T-helper 1 cell treated with Interleukin-12 subunit alpha and Interleukin-12 subunit beta and Interleukin-4 antibody, amounts not matched to agents 30 μg/mL and 1 μg/mL, for 36 hours (primary cell): Measurements from ENCODE around the gene GPR160.

ENCODE experiments used
- H3K27ac Mint-ChIP-seq: one replicate; pipeline ENCODE4 v1.8.0; 2021; ENCODE audit warnings: mild to moderate bottlenecking, mixed read lengths
- H3K27me3 Mint-ChIP-seq: one replicate; pipeline ENCODE4 v1.8.0; 2021; ENCODE audit warnings: low read depth, mixed read lengths
- H3K36me3 Mint-ChIP-seq: one replicate; pipeline ENCODE4 v1.8.0; 2021; ENCODE audit warnings: low read depth, mixed read lengths
- H3K4me1 Mint-ChIP-seq: one replicate; pipeline ENCODE4 v1.8.0; 2021; ENCODE audit warnings: low read depth, mixed read lengths
- H3K4me3 Mint-ChIP-seq: one replicate; pipeline ENCODE4 v1.8.0; 2021; ENCODE audit warnings: mild to moderate bottlenecking, moderate library complexity, mixed read lengths
- H3K9me3 Mint-ChIP-seq: one replicate; pipeline ENCODE4 v1.8.0; 2021; ENCODE audit warnings: mixed read lengths

GPR160 gene

DNA sequence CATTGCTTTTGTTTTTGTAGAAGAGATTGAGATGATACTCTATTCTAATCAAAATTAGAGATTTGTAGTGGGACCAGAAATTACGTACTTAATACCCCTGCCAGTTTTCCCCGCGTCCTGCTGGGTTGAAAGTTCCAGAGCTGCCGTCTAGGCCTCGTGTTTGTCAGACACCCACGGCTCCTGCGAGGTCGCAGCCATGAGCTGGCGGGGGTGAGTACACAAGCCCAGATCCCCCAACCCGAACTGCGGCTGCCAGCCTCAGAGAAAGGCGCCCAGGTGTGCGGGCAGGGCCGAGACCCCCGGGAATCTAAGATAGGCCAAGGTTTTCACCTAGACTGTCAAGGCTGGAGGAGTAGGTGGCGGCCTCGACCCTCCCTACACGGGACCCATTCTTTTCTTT, 26.3 kb downstream of the GPR160 start:
- no peaks in the 10 kb centered on the region for H3K27me3 Mint-ChIP-seq
- H3K4me3 Mint-ChIP-seq, result no peak overlapping the region
- peaks cover 2% of the 10 kb centered on the region for H3K36me3 Mint-ChIP-seq
- no peak overlapping the region for H3K27ac Mint-ChIP-seq
- H3K4me1 Mint-ChIP-seq, result no peaks in the 10 kb centered on the region
- H3K9me3 Mint-ChIP-seq, result no peaks in the 10 kb centered on the region

GRCh38 chr3:170075441-170076091, 37.8 kb downstream of the GPR160 start:
- no peak overlapping the region for H3K27ac Mint-ChIP-seq
- H3K36me3 Mint-ChIP-seq, result peaks cover 26% of the 10 kb centered on the region
- H3K4me1 Mint-ChIP-seq, result peaks cover 7% of the 10 kb centered on the region
- peaks cover 13% of the 10 kb centered on the region for H3K9me3 Mint-ChIP-seq
- no peaks in the 10 kb centered on the region for H3K27me3 Mint-ChIP-seq
- H3K4me3 Mint-ChIP-seq, result no peak overlapping the region

DNA sequence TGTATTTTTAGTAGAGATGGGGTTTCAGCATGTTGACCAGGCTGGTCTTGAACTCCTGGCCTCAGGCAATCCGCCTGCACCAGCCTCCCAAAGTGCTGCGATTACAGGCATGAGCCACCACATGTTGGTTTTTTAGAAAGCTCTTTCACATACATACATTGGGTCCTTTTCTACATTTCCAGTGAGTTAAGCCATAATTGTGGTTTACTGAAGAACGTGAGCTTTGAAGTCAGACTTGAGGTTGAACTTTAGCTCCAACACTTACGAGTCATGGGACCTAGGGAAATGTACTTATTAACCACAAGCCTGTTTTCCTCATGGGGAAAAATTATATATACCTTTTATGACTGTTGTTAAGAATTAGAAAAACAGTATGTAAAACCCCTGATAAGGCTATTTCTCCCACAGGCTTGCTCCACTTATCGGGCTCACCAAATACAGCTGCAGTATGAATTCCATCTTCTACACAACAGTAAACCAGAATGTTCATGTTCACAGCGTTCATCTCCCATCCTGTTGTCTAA, 39.0 kb downstream of the GPR160 start:
- peaks cover 29% of the 10 kb centered on the region for H3K36me3 Mint-ChIP-seq
- H3K27me3 Mint-ChIP-seq, result no peaks in the 10 kb centered on the region
- no peak overlapping the region for H3K4me3 Mint-ChIP-seq
- H3K4me1 Mint-ChIP-seq, result peaks cover 8% of the 10 kb centered on the region
- H3K9me3 Mint-ChIP-seq, result peaks cover 13% of the 10 kb centered on the region
- H3K27ac Mint-ChIP-seq, result no peak overlapping the region

DNA sequence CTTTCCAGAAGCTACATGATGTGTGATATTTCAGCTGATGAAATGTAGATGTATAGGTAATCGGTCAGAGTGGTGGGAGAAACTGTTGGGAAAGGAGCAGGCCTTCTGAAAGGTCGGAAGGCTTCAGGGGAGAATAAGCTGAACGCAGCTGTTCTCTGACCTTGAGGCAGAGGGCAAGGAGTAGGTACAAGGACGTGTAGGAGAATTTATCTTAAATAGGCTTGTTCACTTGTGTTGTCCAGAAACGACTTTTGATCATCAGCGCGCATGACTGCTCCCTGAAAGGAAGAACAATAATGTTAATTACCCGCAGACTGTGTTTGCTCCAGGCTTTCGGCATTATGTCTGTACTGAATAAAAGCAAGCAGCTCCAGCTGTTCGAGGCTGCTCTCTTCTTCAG, 39.6 kb downstream of the GPR160 start:
- Mint-ChIP-seq H3K9me3 (peaks cover 10% of the 10 kb centered on the region), H3K27ac (no peak overlapping the region), H3K4me1 (peaks cover 8% of the 10 kb centered on the region), H3K36me3 (peaks cover 27% of the 10 kb centered on the region), H3K27me3 (no peaks in the 10 kb centered on the region), H3K4me3 (no peak overlapping the region)

GRCh38 chr3:170078620-170079281, 41.0 kb downstream of the GPR160 start:
- no peak overlapping the region for H3K4me3 Mint-ChIP-seq
- no peaks in the 10 kb centered on the region for H3K9me3 Mint-ChIP-seq
- H3K36me3 Mint-ChIP-seq, result peaks cover 21% of the 10 kb centered on the region
- H3K27ac Mint-ChIP-seq, result no peak overlapping the region
- no peaks in the 10 kb centered on the region for H3K27me3 Mint-ChIP-seq
- H3K4me1 Mint-ChIP-seq, result peaks cover 8% of the 10 kb centered on the region

GRCh38 chr3:170079536-170080165, 41.9 kb downstream of the GPR160 start:
- peaks cover 8% of the 10 kb centered on the region for H3K4me1 Mint-ChIP-seq
- peaks cover 21% of the 10 kb centered on the region for H3K36me3 Mint-ChIP-seq
- H3K27ac Mint-ChIP-seq, result peak overlapping the region; percentile 2
- H3K27me3 Mint-ChIP-seq, result no peaks in the 10 kb centered on the region
- no peaks in the 10 kb centered on the region for H3K9me3 Mint-ChIP-seq
- H3K4me3 Mint-ChIP-seq, result no peak overlapping the region

- H3K27ac Mint-ChIP-seq, result no peak overlapping the region
- H3K4me1 Mint-ChIP-seq, result peaks cover 8% of the 10 kb centered on the region
- H3K4me3 Mint-ChIP-seq, result no peak overlapping the region
- H3K9me3 Mint-ChIP-seq, result no peaks in the 10 kb centered on the region
- peaks cover 22% of the 10 kb centered on the region for H3K36me3 Mint-ChIP-seq
- H3K27me3 Mint-ChIP-seq, result no peaks in the 10 kb centered on the region
These were observed 42.8 kb downstream of the GPR160 start for GRCh38 chr3:170080605-170081004.

DNA sequence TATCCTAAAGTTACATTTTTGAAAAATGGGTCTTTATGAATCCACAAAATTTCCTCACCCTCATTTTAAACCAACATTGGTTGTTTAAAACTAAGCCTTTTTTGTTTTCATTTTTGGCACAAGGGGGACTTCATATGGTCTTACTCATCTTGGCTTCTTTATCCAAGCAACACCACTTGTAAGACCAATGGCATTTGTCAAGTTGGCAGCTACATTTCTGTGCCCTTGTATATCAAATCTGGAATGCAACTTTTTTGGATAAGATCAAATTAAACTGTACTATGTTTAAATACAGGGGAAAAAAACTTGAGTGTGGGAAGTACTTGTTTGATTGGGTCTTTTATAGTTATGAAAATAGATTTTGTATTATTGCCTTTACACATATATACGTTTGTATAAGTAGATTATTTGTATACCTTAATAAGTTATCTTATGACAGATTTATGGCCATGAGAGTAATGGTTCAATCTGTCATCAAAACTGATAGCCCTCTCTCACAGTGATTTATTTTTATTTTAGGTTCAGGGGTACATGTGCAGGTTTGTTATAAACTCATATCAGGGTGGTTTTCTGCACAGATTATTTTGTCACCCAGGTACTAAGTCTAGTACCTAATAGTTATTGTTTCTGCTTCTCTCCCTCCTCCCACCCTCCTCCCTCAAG, 43.4 kb downstream of the GPR160 start:
- Mint-ChIP-seq H3K4me1 (peaks cover 8% of the 10 kb centered on the region), H3K9me3 (no peaks in the 10 kb centered on the region), H3K4me3 (no peak overlapping the region), H3K36me3 (peaks cover 23% of the 10 kb centered on the region), H3K27ac (no peak overlapping the region), H3K27me3 (no peaks in the 10 kb centered on the region)

DNA sequence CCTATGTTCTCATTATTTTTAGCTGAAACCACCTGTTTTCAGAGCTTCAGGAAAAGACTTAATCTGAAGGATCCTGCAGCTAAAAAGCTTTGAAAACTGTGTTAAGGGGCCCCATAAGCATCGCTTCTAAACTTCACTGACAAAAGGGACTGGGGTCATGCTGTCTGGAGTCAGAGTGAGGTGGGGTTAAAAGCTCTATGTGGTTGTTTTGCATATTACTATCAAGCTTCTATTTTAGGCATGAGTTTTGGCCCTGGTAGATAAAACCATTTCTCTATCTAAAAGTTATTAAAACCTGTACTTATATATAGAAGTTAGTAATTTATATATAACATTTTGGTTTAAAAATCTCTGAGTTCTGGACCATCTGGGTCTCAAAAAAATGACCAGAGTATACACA, 45.5 kb downstream of the GPR160 start:
- Mint-ChIP-seq H3K27ac (no peak overlapping the region), H3K4me3 (no peak overlapping the region), H3K4me1 (peaks cover 8% of the 10 kb centered on the region), H3K9me3 (no peaks in the 10 kb centered on the region), H3K27me3 (no peaks in the 10 kb centered on the region), H3K36me3 (peaks cover 22% of the 10 kb centered on the region)

GRCh38 chr3:170085396-170085795, 47.6 kb downstream of the GPR160 start:
- Mint-ChIP-seq H3K27me3 (no peaks in the 10 kb centered on the region), H3K27ac (no peak overlapping the region)

DNA sequence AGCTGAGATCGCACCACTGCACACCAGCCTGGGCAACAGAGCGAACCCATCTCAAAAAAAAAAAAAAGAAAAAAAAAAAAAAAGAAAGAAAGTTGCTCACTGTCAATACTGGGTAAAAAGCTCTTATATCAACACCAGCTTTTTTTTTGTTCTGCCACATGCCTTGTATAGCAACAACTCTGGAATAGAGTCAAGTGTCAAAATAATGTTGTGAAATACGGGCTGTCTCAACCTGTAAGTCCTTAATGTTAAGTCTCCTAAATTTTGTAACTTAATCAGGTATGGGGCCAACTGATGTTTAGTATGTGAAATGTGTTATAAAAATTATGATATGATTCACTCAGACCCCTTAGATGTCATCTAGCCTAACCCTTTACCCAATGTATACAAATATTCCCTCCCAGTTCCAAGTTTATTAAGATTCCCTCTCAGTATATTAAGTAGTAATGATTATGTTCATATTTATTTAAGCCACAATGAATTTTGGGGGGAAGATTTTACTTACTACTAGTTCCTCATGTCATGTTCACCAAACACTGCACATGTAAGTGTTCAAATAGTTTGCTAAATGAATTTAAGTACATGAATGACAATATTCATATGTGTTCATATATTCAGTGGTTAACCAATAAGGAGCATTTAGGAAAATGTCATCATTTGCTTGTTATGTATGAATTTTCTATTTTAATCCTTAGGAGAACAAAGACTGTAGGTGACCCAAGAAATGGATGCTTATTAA, 52.2 kb downstream of the GPR160 start:
- Mint-ChIP-seq H3K36me3 (peaks cover 36% of the 10 kb centered on the region), H3K27me3 (no peaks in the 10 kb centered on the region), H3K4me3 (no peak overlapping the region), H3K27ac (no peak overlapping the region), H3K9me3 (no peaks in the 10 kb centered on the region), H3K4me1 (peaks cover 6% of the 10 kb centered on the region)

More at GRCh38 chr3:170085396-170085795, 47.6 kb downstream of the GPR160 start:
- Mint-ChIP-seq H3K4me1 (peaks cover 2% of the 10 kb centered on the region), H3K36me3 (peaks cover 21% of the 10 kb centered on the region), H3K9me3 (no peaks in the 10 kb centered on the region), H3K4me3 (no peak overlapping the region)

DNA sequence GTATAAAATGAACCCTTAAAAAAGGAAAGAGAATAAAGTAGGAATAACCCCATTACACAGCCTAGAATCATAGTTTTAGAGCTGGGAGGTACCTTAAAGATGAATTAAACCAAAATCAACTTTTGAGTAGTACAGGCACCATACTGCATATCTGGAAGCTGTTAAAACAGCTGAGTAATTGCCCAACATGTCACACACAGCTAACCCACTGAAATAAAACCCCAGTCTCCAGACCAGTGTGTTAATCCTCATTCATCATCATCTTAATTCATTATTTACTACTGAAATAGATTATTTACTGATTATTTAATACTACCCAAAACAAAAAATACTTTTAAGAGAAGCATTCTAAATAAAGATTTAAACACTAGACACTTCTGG, 52.8 kb downstream of the GPR160 start:
- no peak overlapping the region for H3K27ac Mint-ChIP-seq
- peaks cover 38% of the 10 kb centered on the region for H3K36me3 Mint-ChIP-seq
- H3K27me3 Mint-ChIP-seq, result no peaks in the 10 kb centered on the region
- no peak overlapping the region for H3K4me3 Mint-ChIP-seq
- H3K9me3 Mint-ChIP-seq, result no peaks in the 10 kb centered on the region
- peaks cover 8% of the 10 kb centered on the region for H3K4me1 Mint-ChIP-seq

DNA sequence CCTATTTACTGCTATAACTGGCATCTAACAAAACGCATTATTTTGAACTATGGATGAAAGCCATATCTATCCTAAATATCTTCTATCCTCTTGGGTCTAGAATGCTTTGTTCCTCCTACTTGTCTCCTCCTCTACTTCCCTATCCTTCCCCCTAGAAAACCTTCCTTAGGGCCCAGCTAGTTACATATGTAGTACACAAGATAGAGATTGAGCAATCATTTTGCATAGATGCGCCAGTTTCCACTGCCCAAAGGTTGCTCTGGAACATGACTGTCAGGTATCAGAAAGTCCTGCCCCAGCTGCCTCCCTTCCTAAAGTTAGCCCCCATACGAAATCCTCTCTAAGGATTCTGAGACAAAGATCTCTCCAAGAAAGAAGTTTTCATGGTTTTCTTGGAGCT, 55.1 kb downstream of the GPR160 start:
- H3K36me3 Mint-ChIP-seq, result peaks cover 51% of the 10 kb centered on the region
- H3K4me3 Mint-ChIP-seq, result no peak overlapping the region
- H3K9me3 Mint-ChIP-seq, result no peaks in the 10 kb centered on the region
- H3K4me1 Mint-ChIP-seq, result peaks cover 8% of the 10 kb centered on the region
- no peaks in the 10 kb centered on the region for H3K27me3 Mint-ChIP-seq
- H3K27ac Mint-ChIP-seq, result no peak overlapping the region

GRCh38 chr3:170095771-170096170, 58.0 kb downstream of the GPR160 start:
- Mint-ChIP-seq H3K9me3 (no peaks in the 10 kb centered on the region), H3K27ac (no peak overlapping the region), H3K4me1 (peaks cover 16% of the 10 kb centered on the region), H3K4me3 (no peak overlapping the region), H3K27me3 (no peaks in the 10 kb centered on the region), H3K36me3 (peaks cover 58% of the 10 kb centered on the region)
